Lower leg skin (tissue), 4 donors: ENCODE data around the gene COL2A1. TPM values are rescaled to one million over a fixed set of nuclear protein-coding genes. Genes with fewer than 3 reads are reported as not detected.

Source experiments
- DNase-seq, 2 donors: peaks; one replicate each; pipeline ENCODE4 v3.0.0-alpha.2; 2019; ENCODE audit warnings: low spot score in 2 of 2
- H3K4me3 ChIP-seq: fragments of 200-600 bp; sonication (generic); 2 replicates; pipeline ENCODE4 v1.5.1; 2017; ENCODE audit warnings: mild to moderate bottlenecking, low read depth; ENCODE audit not compliant: poor library complexity, severe bottlenecking
- CTCF ChIP-seq, 3 donors: fragments of 450-650 bp; IDR thresholded peaks; one replicate each; pipeline ENCODE4 v1.5.1; 2016; ENCODE audit warnings: antibody characterized with exemption in 3 of 3, mild to moderate bottlenecking in 3 of 3, moderate library complexity in 2 of 3
- POLR2A ChIP-seq, 2 donors: fragments of 450-650 bp; IDR thresholded peaks; one replicate each; pipeline ENCODE4 v1.6.1; 2016 to 2017; ENCODE audit warnings: antibody characterized with exemption in 2 of 2, mild to moderate bottlenecking in 1 of 2, moderate library complexity in 1 of 2
- WGBS, 2 donors: methylation state at CpG; one replicate each; pipeline ENCODE4 v1.1.5; 2018; 5-methylcytosine and 5-hydroxymethylcytosine counted together
- intact Hi-C: fragments of 100-400 bp; cut with DNase I; formaldehyde crosslinking; loops from one replicate; pipeline ENCODE4 v1.15.0; 2023; ENCODE audit warnings: low total_unique reads
- total RNA-seq, 4 donors: library from RNA; depleted of rRNA; stranded (reverse); fragments of >200 nt; gene quantifications; one replicate each; pipeline ENCODE4 v1.1.0, GENCODE V29; 2016

Gene COL2A1
- total RNA-seq, 4 donors from 2014 or later = 0.07 to 0.26 TPM; not detected in 2

GRCh38 chr12:48040354-48040753, 36.1 kb upstream of the COL2A1 start:
- no peak overlapping the region for H3K4me3 ChIP-seq
- intact Hi-C loops = no loop called here
- DNase-seq = no peak
- no peak for TF ChIP-seq CTCF (IDR thresholded peaks at IDR 0.05)
- 56 to 70% methylated on average over 3 of the region's 3 CpGs for WGBS, 2 donors

DNA sequence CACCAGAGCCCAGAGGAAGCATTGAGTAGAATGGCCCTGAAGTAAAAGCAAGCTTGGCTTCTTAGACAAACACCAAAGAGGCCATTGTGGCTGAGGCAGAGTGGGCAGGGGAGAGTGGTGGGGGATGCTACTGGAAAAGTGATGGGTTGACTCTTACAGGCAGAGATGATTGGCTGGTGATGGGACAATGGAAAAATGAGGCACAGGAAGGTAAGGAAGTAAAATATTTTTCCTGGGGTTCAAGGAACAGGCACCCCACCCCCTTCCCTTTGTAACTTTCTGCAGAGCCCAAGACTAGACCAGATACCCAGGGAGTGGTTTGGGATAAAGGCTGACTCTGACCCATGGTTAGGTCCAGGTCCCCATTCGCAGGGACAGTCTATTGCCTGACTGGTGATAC, 34.9 kb upstream of the COL2A1 start:
- no peak for TF ChIP-seq CTCF (IDR thresholded peaks at IDR 0.05)
- no peak for TF ChIP-seq POLR2A (IDR thresholded peaks at IDR 0.05)
- intact Hi-C loops = no loop called here
- no peak for DNase-seq
- 92 to 100% methylated on average over 1 of the region's 1 CpG for WGBS, 2 donors
- H3K4me3 ChIP-seq = no peak overlapping the region

- H3K4me3 ChIP-seq = no peak overlapping the region
- no peak for DNase-seq
- TF ChIP-seq POLR2A (IDR thresholded peaks at IDR 0.05) (no peak), CTCF (IDR thresholded peaks at IDR 0.05) (no peak)
- intact Hi-C loops = no loop called here
- 78 to 83% methylated on average over 5 of the region's 5 CpGs for WGBS, 2 donors
These were observed 33.8 kb upstream of the COL2A1 start for GRCh38 chr12:48038085-48038484.

- TF ChIP-seq POLR2A (IDR thresholded peaks at IDR 0.05) (no peak), CTCF (IDR thresholded peaks at IDR 0.05) (no peak)
- no peak overlapping the region for H3K4me3 ChIP-seq
- intact Hi-C loops = no loop called here
- no peak for DNase-seq
- whole genome bisulfite sequencing, 2 donors = 39 to 41% methylated on average over 9 of the region's 9 CpGs
These were observed 33.1 kb upstream of the COL2A1 start for GRCh38 chr12:48037267-48037915.

GRCh38 chr12:48036818-48037217, 32.5 kb upstream of the COL2A1 start:
- H3K4me3 ChIP-seq = no peak overlapping the region
- intact Hi-C loops = no loop called here
- no peak for DNase-seq
- no peak for TF ChIP-seq POLR2A (IDR thresholded peaks at IDR 0.05)
- TF ChIP-seq CTCF (IDR thresholded peaks at IDR 0.05) = no peak
- WGBS, 2 donors = 93 to 96% methylated on average over 4 of the region's 4 CpGs
